ENCODE measurements around the gene SPPL2C. TPM values are rescaled to one million over a fixed set of nuclear protein-coding genes. Genes with fewer than 3 reads are reported as not detected.

Gene SPPL2C, protein sequence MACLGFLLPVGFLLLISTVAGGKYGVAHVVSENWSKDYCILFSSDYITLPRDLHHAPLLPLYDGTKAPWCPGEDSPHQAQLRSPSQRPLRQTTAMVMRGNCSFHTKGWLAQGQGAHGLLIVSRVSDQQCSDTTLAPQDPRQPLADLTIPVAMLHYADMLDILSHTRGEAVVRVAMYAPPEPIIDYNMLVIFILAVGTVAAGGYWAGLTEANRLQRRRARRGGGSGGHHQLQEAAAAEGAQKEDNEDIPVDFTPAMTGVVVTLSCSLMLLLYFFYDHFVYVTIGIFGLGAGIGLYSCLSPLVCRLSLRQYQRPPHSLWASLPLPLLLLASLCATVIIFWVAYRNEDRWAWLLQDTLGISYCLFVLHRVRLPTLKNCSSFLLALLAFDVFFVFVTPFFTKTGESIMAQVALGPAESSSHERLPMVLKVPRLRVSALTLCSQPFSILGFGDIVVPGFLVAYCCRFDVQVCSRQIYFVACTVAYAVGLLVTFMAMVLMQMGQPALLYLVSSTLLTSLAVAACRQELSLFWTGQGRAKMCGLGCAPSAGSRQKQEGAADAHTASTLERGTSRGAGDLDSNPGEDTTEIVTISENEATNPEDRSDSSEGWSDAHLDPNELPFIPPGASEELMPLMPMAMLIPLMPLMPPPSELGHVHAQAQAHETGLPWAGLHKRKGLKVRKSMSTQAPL
- 0.63 TPM for total RNA-seq

GRCh38 chr17:45844695-45845375 lies at the start of gene SPPL2C:
TSS of gene SPPL2C (plus strand) at chr17:45844881. CDS start at chr17:45844907, 26 bp downstream.

GRCh38 chr17:45894022-45894784 lies 49.5 kb downstream of the SPPL2C start, which contains the start of gene MAPT:
TSS of gene MAPT (plus strand) at chr17:45894554. CDS start at chr17:45962338, 67,784 bp downstream.

Other genes with a start within 250 kb of the SPPL2C start
- 16.6 TPM for gene CRHR1, start 60.6 kb upstream of the SPPL2C start, total RNA-seq
- gene MAPT, start 49.7 kb downstream of the SPPL2C start, total RNA-seq, result 215 TPM
- gene STH, start 154.4 kb downstream of the SPPL2C start, total RNA-seq, result 26.6 TPM